ENCODE data around the gene ZBTB45. TPM values are rescaled to one million over a fixed set of nuclear protein-coding genes. Genes with fewer than 3 reads are reported as not detected.

The ZBTB45 gene
- total RNA-seq, 1 experiment from 2014 or later: 14.8 TPM

DNA sequence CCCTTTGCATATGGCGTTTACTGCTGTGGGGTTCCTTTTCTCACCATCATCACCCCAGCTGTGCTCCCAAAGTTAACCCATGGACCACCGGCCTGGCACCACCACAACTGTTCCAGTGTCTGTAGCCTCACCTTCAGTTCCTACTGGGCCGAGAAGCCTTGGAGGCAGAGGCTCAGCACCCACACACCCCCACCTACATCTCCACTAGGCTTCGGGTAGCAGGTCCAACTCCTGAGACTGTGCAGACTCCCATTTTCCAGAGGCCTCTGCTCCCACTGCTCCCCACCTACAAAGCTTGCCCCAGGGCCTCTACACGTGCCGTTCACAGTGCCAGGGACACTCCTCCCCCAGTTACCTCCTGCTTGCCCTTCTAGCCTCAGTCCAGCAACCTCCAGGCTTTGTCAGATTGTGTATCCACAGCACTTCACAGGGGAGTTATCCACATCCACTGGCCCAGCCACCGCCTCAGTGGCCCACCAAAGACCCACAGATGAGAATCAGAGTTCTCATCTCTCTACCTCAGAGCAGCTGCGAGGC, 21.9 kb downstream of the ZBTB45 start:
- Mint-ChIP-seq H3K27ac (ENCODE audit: unreplicated experiment) (no peak overlapping the region), H3K27me3 (ENCODE audit: insufficient read depth, unreplicated experiment) (no peaks in the 10 kb centered on the region), H3K4me1 (ENCODE audit: low read depth, unreplicated experiment) (peaks cover 7% of the 10 kb centered on the region), H3K4me3 (ENCODE audit: unreplicated experiment) (no peak overlapping the region), H3K36me3 (ENCODE audit: insufficient read depth, unreplicated experiment) (no peaks in the 10 kb centered on the region), H3K9me3 (ENCODE audit: unreplicated experiment) (peaks cover 12% of the 10 kb centered on the region)
- DNase-seq: no peak
- ChIA-PET POLR2A (no interaction called here), CTCF (no interaction called here)
- no peaks in the 10 kb centered on the region for H3K36me3 ChIP-seq (ENCODE audit: control insufficient read depth, insufficient read depth, low read length)
- TF ChIP-seq, protein P1, sequence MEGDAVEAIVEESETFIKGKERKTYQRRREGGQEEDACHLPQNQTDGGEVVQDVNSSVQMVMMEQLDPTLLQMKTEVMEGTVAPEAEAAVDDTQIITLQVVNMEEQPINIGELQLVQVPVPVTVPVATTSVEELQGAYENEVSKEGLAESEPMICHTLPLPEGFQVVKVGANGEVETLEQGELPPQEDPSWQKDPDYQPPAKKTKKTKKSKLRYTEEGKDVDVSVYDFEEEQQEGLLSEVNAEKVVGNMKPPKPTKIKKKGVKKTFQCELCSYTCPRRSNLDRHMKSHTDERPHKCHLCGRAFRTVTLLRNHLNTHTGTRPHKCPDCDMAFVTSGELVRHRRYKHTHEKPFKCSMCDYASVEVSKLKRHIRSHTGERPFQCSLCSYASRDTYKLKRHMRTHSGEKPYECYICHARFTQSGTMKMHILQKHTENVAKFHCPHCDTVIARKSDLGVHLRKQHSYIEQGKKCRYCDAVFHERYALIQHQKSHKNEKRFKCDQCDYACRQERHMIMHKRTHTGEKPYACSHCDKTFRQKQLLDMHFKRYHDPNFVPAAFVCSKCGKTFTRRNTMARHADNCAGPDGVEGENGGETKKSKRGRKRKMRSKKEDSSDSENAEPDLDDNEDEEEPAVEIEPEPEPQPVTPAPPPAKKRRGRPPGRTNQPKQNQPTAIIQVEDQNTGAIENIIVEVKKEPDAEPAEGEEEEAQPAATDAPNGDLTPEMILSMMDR (IDR thresholded peaks at IDR 0.05; ENCODE audit: insufficient read depth in 1 of 2, low read depth in 1 of 2, low read length in 1 of 2, severe bottlenecking in 1 of 2, unreplicated experiment in 1 of 2): no peak
- H3K9me3 ChIP-seq: no peaks in the 10 kb centered on the region
- BruUV-seq (replicated peaks): no TSS peak
- intact Hi-C loops (cut with micrococcal nuclease; ENCODE audit: unreplicated experiment): loop anchor here (2.0 kb wide), 2 partner anchors 31 to 111 kb away; partner anchors contain the start of genes RPS5 and ZNF324
- peaks cover 8% of the 10 kb centered on the region; the same call in 1 of the 2 replicates for H3K4me1 ChIP-seq
- H3K27me3 ChIP-seq (replicated peaks; ENCODE audit: control insufficient read depth, insufficient read depth, low read length): no peaks in the 10 kb centered on the region
- no peak overlapping the region for H3K4me3 ChIP-seq (ENCODE audit: low read depth, low read length)

DNA sequence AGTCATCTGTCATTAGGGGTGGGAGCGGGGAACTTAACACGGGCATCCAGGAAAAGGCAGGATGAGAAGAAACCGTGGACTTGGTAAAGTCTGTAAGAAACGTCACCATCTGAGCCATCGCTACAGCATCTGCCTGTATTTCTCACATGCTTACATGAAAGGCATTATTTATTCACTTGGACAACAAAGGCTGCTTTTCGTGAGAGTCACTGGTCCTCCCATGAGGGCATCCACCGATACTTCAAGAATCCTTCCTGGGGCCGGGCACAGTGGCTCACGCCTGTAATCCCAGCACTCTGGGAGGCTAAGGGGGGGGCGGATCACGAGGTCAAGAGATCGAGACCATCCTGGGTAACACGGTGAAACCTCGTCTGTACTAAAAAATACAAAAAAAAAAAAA, 27.3 kb downstream of the ZBTB45 start:
- Histone ChIP-seq H3K9me3 (no peaks in the 10 kb centered on the region), H3K27me3 (replicated peaks; ENCODE audit: control insufficient read depth, insufficient read depth, low read length) (no peaks in the 10 kb centered on the region), H3K36me3 (ENCODE audit: control insufficient read depth, insufficient read depth, low read length) (no peaks in the 10 kb centered on the region), H3K4me3 (ENCODE audit: low read depth, low read length) (no peak overlapping the region), H3K4me1 (no peaks in the 10 kb centered on the region)
- Mint-ChIP-seq H3K4me3 (ENCODE audit: unreplicated experiment) (no peak overlapping the region), H3K36me3 (ENCODE audit: insufficient read depth, unreplicated experiment) (no peaks in the 10 kb centered on the region), H3K9me3 (ENCODE audit: unreplicated experiment) (no peaks in the 10 kb centered on the region), H3K27ac (ENCODE audit: unreplicated experiment) (no peak overlapping the region), H3K27me3 (ENCODE audit: insufficient read depth, unreplicated experiment) (no peaks in the 10 kb centered on the region), H3K4me1 (ENCODE audit: low read depth, unreplicated experiment) (no peaks in the 10 kb centered on the region)
- DNase-seq: no peak
- no TSS peak for BruUV-seq (replicated peaks)
- ChIA-PET POLR2A (no interaction called here), CTCF (no interaction called here)
- TF ChIP-seq, protein P1 (IDR thresholded peaks at IDR 0.05; ENCODE audit: insufficient read depth in 1 of 2, low read depth in 1 of 2, low read length in 1 of 2, severe bottlenecking in 1 of 2, unreplicated experiment in 1 of 2): no peak
- intact Hi-C loops (cut with micrococcal nuclease; ENCODE audit: unreplicated experiment): no loop called here

DNA sequence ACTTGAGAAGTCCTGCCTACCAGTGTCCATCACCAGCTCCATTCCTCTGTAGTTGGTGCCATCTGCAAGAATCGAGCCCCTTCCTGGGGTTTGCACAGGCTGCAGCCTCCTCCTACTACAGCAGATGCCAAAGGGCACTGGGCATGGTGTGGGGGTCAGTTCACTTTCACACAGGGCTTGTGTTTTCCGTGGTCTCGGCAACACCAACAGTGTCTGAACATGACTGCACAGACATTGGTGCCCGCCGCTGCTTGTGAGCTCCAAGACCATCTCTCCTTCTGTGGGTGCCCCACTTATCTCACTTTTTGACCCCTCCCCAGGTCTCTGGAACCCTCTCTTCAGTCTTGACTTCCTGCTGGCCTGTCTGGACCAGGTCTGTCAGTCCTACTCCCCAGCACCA, 28.2 kb downstream of the ZBTB45 start:
- intact Hi-C loops (cut with micrococcal nuclease; ENCODE audit: unreplicated experiment): no loop called here
- Histone ChIP-seq H3K4me3 (ENCODE audit: low read depth, low read length) (no peak overlapping the region), H3K27me3 (replicated peaks; ENCODE audit: control insufficient read depth, insufficient read depth, low read length) (no peaks in the 10 kb centered on the region), H3K4me1 (no peaks in the 10 kb centered on the region), H3K36me3 (ENCODE audit: control insufficient read depth, insufficient read depth, low read length) (no peaks in the 10 kb centered on the region), H3K9me3 (no peaks in the 10 kb centered on the region)
- Mint-ChIP-seq H3K27ac (ENCODE audit: unreplicated experiment) (no peak overlapping the region), H3K4me3 (ENCODE audit: unreplicated experiment) (no peak overlapping the region), H3K27me3 (ENCODE audit: insufficient read depth, unreplicated experiment) (no peaks in the 10 kb centered on the region), H3K4me1 (ENCODE audit: low read depth, unreplicated experiment) (no peaks in the 10 kb centered on the region), H3K9me3 (ENCODE audit: unreplicated experiment) (no peaks in the 10 kb centered on the region), H3K36me3 (ENCODE audit: insufficient read depth, unreplicated experiment) (no peaks in the 10 kb centered on the region)
- ChIA-PET POLR2A (no interaction called here), CTCF (no interaction called here)
- TF ChIP-seq, protein P1 (IDR thresholded peaks at IDR 0.05; ENCODE audit: insufficient read depth in 1 of 2, low read depth in 1 of 2, low read length in 1 of 2, severe bottlenecking in 1 of 2, unreplicated experiment in 1 of 2): no peak
- no peak for DNase-seq
- no TSS peak for BruUV-seq (replicated peaks)
